Trophoblast cell (in vitro differentiated cells and primary cell): ENCODE measurements around the gene ACSF2.
A peak's percentile ranks its signal among the peaks of the same experiment; 100 is the strongest.

ENCODE experiments used
- DNase-seq, 2 donors: peaks; one replicate each; pipeline ENCODE4 v3.0.0-alpha.2; 2016
- H2AFZ ChIP-seq: 2 replicates; pipeline ENCODE4 v1.6.1; 2013; ENCODE audit warnings: low read length, moderate library complexity, mild to moderate bottlenecking; ENCODE audit not compliant: insufficient read depth, poor library complexity
- H2AK5ac ChIP-seq: 2 replicates; pipeline ENCODE4 v1.6.1; 2013; ENCODE audit warnings: mild to moderate bottlenecking, low read length
- H2BK120ac ChIP-seq: 2 replicates; pipeline ENCODE4 v1.6.1; 2013; ENCODE audit warnings: low read length, mild to moderate bottlenecking, moderate library complexity; ENCODE audit not compliant: insufficient read depth, poor library complexity
- H2BK12ac ChIP-seq: 2 replicates; pipeline ENCODE4 v1.6.1; 2013; ENCODE audit warnings: mild to moderate bottlenecking, low read length, moderate library complexity
- H2BK5ac ChIP-seq: 2 replicates; pipeline ENCODE4 v1.6.1; 2013; ENCODE audit warnings: low read length, low read depth, moderate library complexity, mild to moderate bottlenecking; ENCODE audit not compliant: poor library complexity
- H3K14ac ChIP-seq: 2 replicates; pipeline ENCODE4 v1.6.1; 2013; ENCODE audit warnings: mild to moderate bottlenecking, low read length
- H3K18ac ChIP-seq: 2 replicates; pipeline ENCODE4 v1.6.1; 2013; ENCODE audit warnings: mild to moderate bottlenecking, low read length
- H3K23ac ChIP-seq: 2 replicates; pipeline ENCODE4 v1.6.1; 2013; ENCODE audit warnings: low read length
- H3K27ac ChIP-seq: 2 replicates; pipeline ENCODE4 v1.5.1; 2013; ENCODE audit warnings: low read depth, mild to moderate bottlenecking, inconsistent platforms, low read length, moderate library complexity
- H3K27me3 ChIP-seq: 2 replicates; pipeline ENCODE4 v1.6.1; 2013; ENCODE audit warnings: inconsistent platforms, mild to moderate bottlenecking, low read length, moderate library complexity; ENCODE audit not compliant: insufficient read depth
- H3K36me3 ChIP-seq, 2 experiments: 1 replicate in 1 of 2; 2 replicates in 1 of 2; pipeline ENCODE4 v1.6.1; 2013; ENCODE audit warnings: low read length in 2 of 2, mild to moderate bottlenecking in 2 of 2, moderate library complexity in 1 of 2; ENCODE audit not compliant: insufficient read depth in 2 of 2, control insufficient read depth in 1 of 2
- H3K4ac ChIP-seq: 2 replicates; pipeline ENCODE4 v1.6.1; 2013; ENCODE audit warnings: low read depth, mild to moderate bottlenecking, low read length, moderate library complexity
- H3K4me1 ChIP-seq, 2 experiments: 1 replicate in 1 of 2; 2 replicates in 1 of 2; pipeline ENCODE4 v1.6.1; 2013; ENCODE audit warnings: low read length in 2 of 2, mild to moderate bottlenecking in 2 of 2, moderate library complexity in 1 of 2; ENCODE audit not compliant: insufficient read depth in 2 of 2, control insufficient read depth in 1 of 2
- H3K4me2 ChIP-seq: 2 replicates; pipeline ENCODE4 v1.6.1; 2013; ENCODE audit warnings: inconsistent platforms, mild to moderate bottlenecking, low read length, moderate library complexity
- H3K4me3 ChIP-seq: 2 replicates; pipeline ENCODE4 v1.5.1; 2013; ENCODE audit warnings: mild to moderate bottlenecking, low read depth, low read length, inconsistent platforms
- H3K79me1 ChIP-seq: one replicate; pipeline ENCODE4 v1.6.1; 2013; ENCODE audit warnings: low read length
- H3K79me2 ChIP-seq: 2 replicates; pipeline ENCODE4 v1.6.1; 2013; ENCODE audit warnings: low read length, mild to moderate bottlenecking; ENCODE audit not compliant: control insufficient read depth, insufficient read depth, poor library complexity
- H3K9ac ChIP-seq: 2 replicates; pipeline ENCODE4 v1.6.1; 2013; ENCODE audit warnings: mild to moderate bottlenecking, low read length
- H3K9me3 ChIP-seq: 2 replicates; pipeline ENCODE4 v1.6.1; 2013; ENCODE audit warnings: low read depth, mild to moderate bottlenecking, control low read depth, inconsistent platforms, low read length; ENCODE audit not compliant: insufficient read depth
- H4K12ac ChIP-seq: 2 replicates; pipeline ENCODE4 v1.6.1; 2013; ENCODE audit warnings: low read depth, mild to moderate bottlenecking, low read length, moderate library complexity
- H4K8ac ChIP-seq: 2 replicates; pipeline ENCODE4 v1.6.1; 2013; ENCODE audit warnings: low read depth, mild to moderate bottlenecking, low read length, moderate library complexity
- H4K91ac ChIP-seq: one replicate; pipeline ENCODE4 v1.6.1; 2013; ENCODE audit warnings: low read depth, mild to moderate bottlenecking, low read length, moderate library complexity
- WGBS: extraction: QIAGEN DNeasy Blood & Tissue Kit; methylation state at CpG from one replicate; pipeline ENCODE4 v1.1.7; 2013; ENCODE audit warnings: missing lambda C conversion rate; ENCODE audit not compliant: insufficient read length, insufficient coverage; ENCODE audit errors: extremely low coverage; 5-methylcytosine and 5-hydroxymethylcytosine counted together

ACSF2 gene

GRCh38 chr17:50514936-50515702, 89.1 kb downstream of the ACSF2 start:
- H2BK12ac ChIP-seq: peak overlapping the region; percentile 45
- no peak overlapping the region for H3K27ac ChIP-seq
- no peak overlapping the region for H4K12ac ChIP-seq
- H3K18ac ChIP-seq: no peak overlapping the region
- H3K14ac ChIP-seq: peak overlapping the region; percentile 18
- H3K4me2 ChIP-seq: no peak overlapping the region
- no peak overlapping the region for H2AK5ac ChIP-seq
- H3K4me3 ChIP-seq: no peak overlapping the region
- no peak overlapping the region for H2AFZ ChIP-seq
- peaks cover 11 to 15% of the 10 kb centered on the region in 2 experiments for H3K4me1 ChIP-seq
- no peak overlapping the region for H3K4ac ChIP-seq
- DNase-seq: peak; percentile 43 to 80
- H4K91ac ChIP-seq: peak overlapping the region; percentile 64
- no CpG with 5 or more reads among the region's 6 CpGs for WGBS
- H3K27me3 ChIP-seq: no peaks in the 10 kb centered on the region
- H2BK5ac ChIP-seq: no peak overlapping the region
- no peak overlapping the region for H3K9ac ChIP-seq
- H3K9me3 ChIP-seq: no peaks in the 10 kb centered on the region
- no peak overlapping the region for H4K8ac ChIP-seq
- peaks cover 3% of the 10 kb centered on the region for H3K79me1 ChIP-seq
- H3K79me2 ChIP-seq: no peaks in the 10 kb centered on the region
- H2BK120ac ChIP-seq: no peak overlapping the region
- no peak overlapping the region for H3K23ac ChIP-seq
- no peaks in the 10 kb centered on the region for H3K36me3 ChIP-seq

GRCh38 chr17:50517011-50517410, 91.0 kb downstream of the ACSF2 start:
- Histone ChIP-seq H2BK5ac (no peak overlapping the region), H3K4me3 (no peak overlapping the region), H2BK12ac (no peak overlapping the region), H3K18ac (no peak overlapping the region), H3K4ac (no peak overlapping the region), H4K91ac (no peak overlapping the region), H3K36me3 (no peaks in the 10 kb centered on the region), H3K9ac (no peak overlapping the region), H4K8ac (no peak overlapping the region), H4K12ac (no peak overlapping the region), H2BK120ac (no peak overlapping the region), H3K79me1 (peaks cover 3% of the 10 kb centered on the region), H3K9me3 (no peaks in the 10 kb centered on the region), H3K4me1 (peaks cover 6 to 10% of the 10 kb centered on the region in 2 experiments), H3K27me3 (no peaks in the 10 kb centered on the region), H3K27ac (no peak overlapping the region), H3K23ac (no peak overlapping the region), H2AK5ac (no peak overlapping the region), H2AFZ (no peak overlapping the region), H3K4me2 (no peak overlapping the region), H3K14ac (no peak overlapping the region), H3K79me2 (no peaks in the 10 kb centered on the region)
- DNase-seq: no peak
- WGBS: no CpG with 5 or more reads among the region's 4 CpGs

GRCh38 chr17:50517504-50518383, 91.7 kb downstream of the ACSF2 start:
- WGBS: no CpG with 5 or more reads among the region's 8 CpGs
- no peak overlapping the region for H2AFZ ChIP-seq

GRCh38 chr17:50518384-50519023, 92.5 kb downstream of the ACSF2 start:
- Histone ChIP-seq H3K18ac (no peak overlapping the region), H3K4me2 (no peak overlapping the region), H3K79me1 (peaks cover 5% of the 10 kb centered on the region), H3K14ac (no peak overlapping the region), H3K36me3 (no peaks in the 10 kb centered on the region), H4K12ac (no peak overlapping the region), H2BK12ac (no peak overlapping the region), H2AFZ (no peak overlapping the region), H3K4ac (no peak overlapping the region), H3K27ac (no peak overlapping the region), H3K9me3 (no peaks in the 10 kb centered on the region), H4K91ac (peak overlapping the region; percentile 28), H2BK5ac (no peak overlapping the region), H4K8ac (no peak overlapping the region), H2AK5ac (no peak overlapping the region), H3K27me3 (no peaks in the 10 kb centered on the region), H3K4me1 (peaks cover 12 to 15% of the 10 kb centered on the region in 2 experiments), H3K4me3 (no peak overlapping the region), H3K9ac (no peak overlapping the region), H2BK120ac (no peak overlapping the region), H3K79me2 (no peaks in the 10 kb centered on the region), H3K23ac (no peak overlapping the region)
- no CpG with 5 or more reads among the region's 13 CpGs for WGBS
- no peak for DNase-seq

More at GRCh38 chr17:50517504-50518383, 91.7 kb downstream of the ACSF2 start:
- no peaks in the 10 kb centered on the region for H3K9me3 ChIP-seq
- no peak overlapping the region for H3K14ac ChIP-seq
- no peak overlapping the region for H2AK5ac ChIP-seq
- peak overlapping the region; percentile 28 for H4K91ac ChIP-seq
- H3K4ac ChIP-seq: no peak overlapping the region
- no peak overlapping the region for H3K18ac ChIP-seq
- no peak overlapping the region for H3K4me3 ChIP-seq
- no peak overlapping the region for H4K12ac ChIP-seq
- H3K4me1 ChIP-seq: peaks cover 8 to 10% of the 10 kb centered on the region in 2 experiments
- no peaks in the 10 kb centered on the region for H3K36me3 ChIP-seq
- H3K4me2 ChIP-seq: no peak overlapping the region
- no peak overlapping the region for H3K23ac ChIP-seq
- no peak overlapping the region for H4K8ac ChIP-seq
- no peaks in the 10 kb centered on the region for H3K79me2 ChIP-seq
- H2BK120ac ChIP-seq: no peak overlapping the region
- H3K9ac ChIP-seq: no peak overlapping the region
- no peak overlapping the region for H2BK12ac ChIP-seq
- H3K79me1 ChIP-seq: peaks cover 3% of the 10 kb centered on the region
- H3K27ac ChIP-seq: no peak overlapping the region
- H2BK5ac ChIP-seq: no peak overlapping the region
- DNase-seq: no peak
- no peaks in the 10 kb centered on the region for H3K27me3 ChIP-seq
